Stimulated activated naive B cell treated with anti-CD40 and anti-IgM and Interleukin-4, amounts not matched to agents 10 μg/mL and 1 μg/mL and 100 μg/mL, for 72 hours (primary cell): ENCODE measurements around the gene EPB41L1.

Experiments used
- ATAC-seq, 2 donors: fragments of 150-1000 bp; cut with Tn5 transposase; replicated peaks; 2 replicates each; pipeline ENCODE4 v1.10.0; 2021; ENCODE audit warnings: moderate library complexity in 1 of 2
- DNase-seq: peaks from one replicate; pipeline ENCODE4 v3.0.0; 2021
- H3K27ac Mint-ChIP-seq: one replicate; pipeline ENCODE4 v1.8.0; 2022; ENCODE audit warnings: mild to moderate bottlenecking, mixed read lengths
- H3K27me3 Mint-ChIP-seq, 2 donors: one replicate each; pipeline ENCODE4 v1.8.0; 2022; ENCODE audit warnings: mixed read lengths in 2 of 2
- H3K36me3 Mint-ChIP-seq, 2 donors: one replicate each; pipeline ENCODE4 v1.8.0; 2022; ENCODE audit warnings: mixed read lengths in 2 of 2, mild to moderate bottlenecking in 1 of 2
- H3K4me1 Mint-ChIP-seq, 2 donors: one replicate each; pipeline ENCODE4 v1.8.0; 2022; ENCODE audit warnings: mixed read lengths in 2 of 2, mild to moderate bottlenecking in 1 of 2
- H3K4me3 Mint-ChIP-seq, 2 donors: one replicate each; pipeline ENCODE4 v1.8.0; 2022; ENCODE audit warnings: mild to moderate bottlenecking in 2 of 2, mixed read lengths in 2 of 2, moderate library complexity in 1 of 2
- H3K9me3 Mint-ChIP-seq, 2 donors: one replicate each; pipeline ENCODE4 v1.8.0; 2022; ENCODE audit warnings: mixed read lengths in 2 of 2, mild to moderate bottlenecking in 1 of 2

The EPB41L1 gene

DNA sequence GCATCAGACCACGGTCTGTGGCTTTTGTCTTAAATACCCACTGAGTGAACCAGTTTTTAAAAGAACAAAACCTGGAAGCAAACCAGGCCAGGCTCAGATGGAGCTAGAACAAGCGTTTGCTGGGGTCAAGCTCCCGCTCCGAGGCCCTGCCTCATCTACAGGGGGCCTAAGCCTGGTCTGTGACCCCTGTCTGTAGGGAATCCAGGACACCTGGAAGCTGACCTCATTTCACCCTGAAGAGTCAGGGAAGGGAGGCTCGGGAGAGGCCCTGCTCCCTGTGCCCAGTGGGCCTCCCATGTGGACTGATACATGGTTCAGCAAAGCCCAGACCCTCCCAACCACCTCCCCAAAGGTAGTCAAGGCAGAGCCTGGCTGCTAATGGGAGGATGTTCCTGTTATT lies 124.8 kb downstream of the EPB41L1 start:
- Mint-ChIP-seq H3K27me3 (peaks cover 33 to 52% of the 10 kb centered on the region in 2 donors), H3K4me3 (no peak overlapping the region), H3K27ac (no peak overlapping the region), H3K4me1 (no peaks in the 10 kb centered on the region), H3K9me3 (no peaks in the 10 kb centered on the region), H3K36me3 (no peaks in the 10 kb centered on the region)
- DNase-seq = no peak
- no peak for ATAC-seq

DNA sequence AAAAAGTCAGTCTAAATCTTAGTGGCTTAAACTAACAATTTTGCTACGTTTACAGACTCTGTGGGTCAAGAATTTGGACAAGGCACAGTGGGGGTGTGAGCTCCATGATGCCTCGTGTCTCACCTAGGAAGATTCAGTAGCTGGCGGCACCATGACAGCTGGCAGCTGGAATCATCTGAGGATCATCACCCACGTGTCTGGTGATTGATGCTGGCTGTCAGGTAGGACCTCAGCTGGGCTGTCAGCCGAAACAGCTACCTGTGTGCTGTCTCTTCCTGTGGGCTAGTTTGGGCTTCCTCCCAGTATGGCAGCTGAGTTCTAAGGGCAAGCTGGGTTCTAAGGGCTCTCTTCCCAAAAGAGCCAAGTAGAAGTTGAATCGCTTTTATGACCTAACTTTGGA lies 125.2 kb downstream of the EPB41L1 start:
- ATAC-seq (no peak), DNase-seq (no peak)
- Mint-ChIP-seq H3K4me1 (no peaks in the 10 kb centered on the region), H3K27ac (no peak overlapping the region), H3K27me3 (peaks cover 30 to 50% of the 10 kb centered on the region in 2 donors), H3K9me3 (no peaks in the 10 kb centered on the region), H3K36me3 (no peaks in the 10 kb centered on the region), H3K4me3 (no peak overlapping the region)

DNA sequence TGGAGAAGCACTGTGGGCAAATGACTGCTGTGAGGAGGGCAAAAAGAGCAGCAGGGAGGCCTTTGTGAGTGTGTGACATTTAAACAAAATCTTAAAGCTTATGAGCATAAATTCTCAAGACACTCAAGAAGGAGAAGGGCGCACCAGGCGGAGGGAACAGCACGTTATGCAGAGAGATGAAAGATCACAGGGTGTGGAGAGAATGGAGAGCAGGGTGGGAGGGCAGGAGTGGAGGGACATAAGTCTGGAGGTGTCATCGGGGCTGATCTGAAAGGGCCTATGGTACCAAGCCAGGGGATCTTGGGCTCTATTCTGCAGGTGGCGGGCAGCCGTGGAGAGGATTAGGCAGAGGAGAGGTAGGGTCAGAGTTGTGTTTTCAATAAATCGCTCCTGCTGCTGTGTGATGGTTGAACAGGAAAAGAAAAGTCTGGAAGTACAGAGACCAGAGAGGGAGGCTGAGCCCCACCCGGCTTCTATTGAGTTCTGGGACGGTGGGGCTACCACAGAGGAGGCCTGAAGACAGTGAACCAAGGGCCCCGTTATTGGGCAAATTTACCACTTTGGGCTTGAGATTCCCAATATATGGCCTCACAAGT lies 127.3 kb downstream of the EPB41L1 start:
- DNase-seq (no peak), ATAC-seq (no peak)
- peaks cover 28 to 49% of the 10 kb centered on the region in 2 donors for H3K27me3 Mint-ChIP-seq

More for the DNA sequence above, 127.3 kb downstream of the EPB41L1 start:
- Mint-ChIP-seq H3K4me3 (no peak overlapping the region), H3K9me3 (no peaks in the 10 kb centered on the region), H3K27ac (no peak overlapping the region), H3K36me3 (no peaks in the 10 kb centered on the region), H3K4me1 (no peaks in the 10 kb centered on the region)
